NCI-H345 (cell line): ENCODE results near the gene CSTF1.

ENCODE experiments used
- DNase-seq: peaks from one replicate; lab custom pipeline; 2025; lab: John Stamatoyannopoulos, UW

The CSTF1 gene

DNA sequence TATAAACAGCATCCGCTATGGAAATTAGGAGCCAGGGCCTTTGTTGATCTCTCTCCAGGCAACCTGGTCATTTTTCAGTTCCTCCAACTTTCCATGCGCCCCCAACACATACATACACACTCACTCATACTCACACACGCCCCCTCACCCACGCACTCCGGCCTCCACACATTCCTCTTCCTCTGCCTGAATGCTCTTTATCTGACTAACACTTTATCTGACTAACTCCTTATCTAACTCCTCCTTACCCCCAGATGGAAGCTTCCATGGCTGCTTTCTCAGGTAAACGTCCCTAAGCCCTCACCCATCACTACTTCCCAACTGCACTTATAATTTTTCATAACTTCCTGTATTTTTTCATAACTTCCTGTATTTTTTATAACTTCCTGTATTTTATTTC lies 37.1 kb downstream of the CSTF1 start:
- DNase-seq, result no peak

- DNase-seq, result no peak
Measured at GRCh38 chr20:56429941-56430340, 37.5 kb downstream of the CSTF1 start.

DNA sequence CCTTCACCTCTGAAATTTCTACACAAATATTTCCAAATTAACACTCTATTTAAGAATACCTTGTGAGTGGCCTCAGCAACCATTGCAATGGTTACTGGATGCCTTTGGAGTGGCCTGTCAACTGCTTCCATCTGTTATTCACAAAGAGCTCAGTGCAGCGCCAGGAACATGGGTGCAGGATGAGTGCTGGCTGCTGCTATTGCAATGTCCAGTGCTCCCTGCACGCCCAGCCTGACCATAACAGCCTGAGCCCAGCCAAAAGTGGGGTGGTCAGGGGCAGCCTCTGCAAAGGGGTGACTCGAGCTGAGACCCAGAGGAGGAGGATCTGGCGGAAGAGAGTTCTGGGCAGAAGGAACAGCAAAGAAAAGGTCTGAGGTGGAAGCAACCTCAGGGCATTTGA lies 38.0 kb downstream of the CSTF1 start:
- no peak for DNase-seq

- no peak for DNase-seq
Measured at GRCh38 chr20:56430957-56431356, 38.5 kb downstream of the CSTF1 start.

- no peak for DNase-seq
Measured at GRCh38 chr20:56431471-56431870, 39.0 kb downstream of the CSTF1 start.

GRCh38 chr20:56433221-56433879 lies 40.9 kb downstream of the CSTF1 start:
- DNase-seq, result no peak

DNA sequence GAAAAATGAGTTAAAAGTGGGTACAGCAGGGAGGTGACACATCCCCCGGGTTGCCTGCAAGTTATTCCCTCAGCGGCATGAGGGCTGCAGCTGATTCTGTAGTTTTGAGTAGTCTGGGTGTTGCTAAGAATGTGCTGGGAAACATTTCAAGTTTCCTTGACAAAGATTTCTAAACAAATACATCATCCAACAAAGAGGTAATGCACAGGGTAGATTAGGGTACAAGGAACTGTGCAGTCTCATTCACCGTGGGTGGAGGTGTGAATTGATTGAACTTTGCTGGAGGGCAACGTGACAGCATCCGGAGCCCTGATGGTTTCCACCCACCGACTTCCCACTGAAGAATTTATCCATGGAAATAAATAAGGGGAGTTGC lies 41.4 kb downstream of the CSTF1 start:
- DNase-seq, result no peak

- DNase-seq, result no peak
Measured at GRCh38 chr20:56437196-56437960, 44.9 kb downstream of the CSTF1 start.

DNA sequence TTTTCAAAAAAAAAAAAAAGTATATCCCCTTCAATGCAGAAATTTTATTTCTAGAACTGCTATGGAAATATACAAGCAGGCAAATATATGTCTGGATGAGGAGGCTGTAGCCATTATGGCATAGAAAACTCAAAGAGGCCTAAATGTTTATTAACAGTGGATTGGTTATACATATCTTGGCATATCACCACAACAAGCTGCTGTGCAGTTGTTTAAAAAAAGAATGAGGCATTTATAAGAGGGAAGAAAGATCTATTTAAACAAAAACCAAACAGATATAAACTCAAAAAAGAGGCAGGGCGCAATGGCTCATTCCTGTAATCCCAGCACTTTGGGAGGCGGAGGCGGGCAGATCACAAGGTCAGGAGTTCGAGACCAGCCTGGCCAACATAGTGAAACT lies 45.8 kb downstream of the CSTF1 start:
- DNase-seq, result no peak

DNA sequence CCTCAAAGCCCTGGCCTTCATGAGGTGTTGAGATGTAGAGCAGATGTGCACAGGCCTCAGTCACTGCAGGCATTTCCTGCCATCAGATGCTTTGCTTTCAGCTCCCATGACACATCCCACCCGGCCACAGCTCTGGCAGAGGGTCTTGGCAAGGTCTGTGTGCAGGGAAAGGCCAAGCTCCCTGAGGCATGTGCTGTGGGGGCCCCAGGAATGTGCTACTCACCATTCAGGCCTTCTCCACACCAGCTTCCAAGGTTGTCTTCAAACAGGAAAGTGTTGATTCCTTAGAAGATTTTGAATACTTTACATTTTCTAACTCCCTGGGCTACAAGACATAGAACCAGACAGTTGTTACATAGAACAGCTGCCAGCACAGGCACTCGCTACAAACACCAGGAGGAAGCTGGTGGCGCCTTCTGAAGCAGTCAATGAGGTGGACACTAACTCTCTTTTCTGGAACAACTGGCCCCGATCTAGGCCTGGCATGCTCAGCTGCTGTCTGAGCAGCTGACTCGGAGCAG lies 47.4 kb downstream of the CSTF1 start:
- DNase-seq, result no peak

DNA sequence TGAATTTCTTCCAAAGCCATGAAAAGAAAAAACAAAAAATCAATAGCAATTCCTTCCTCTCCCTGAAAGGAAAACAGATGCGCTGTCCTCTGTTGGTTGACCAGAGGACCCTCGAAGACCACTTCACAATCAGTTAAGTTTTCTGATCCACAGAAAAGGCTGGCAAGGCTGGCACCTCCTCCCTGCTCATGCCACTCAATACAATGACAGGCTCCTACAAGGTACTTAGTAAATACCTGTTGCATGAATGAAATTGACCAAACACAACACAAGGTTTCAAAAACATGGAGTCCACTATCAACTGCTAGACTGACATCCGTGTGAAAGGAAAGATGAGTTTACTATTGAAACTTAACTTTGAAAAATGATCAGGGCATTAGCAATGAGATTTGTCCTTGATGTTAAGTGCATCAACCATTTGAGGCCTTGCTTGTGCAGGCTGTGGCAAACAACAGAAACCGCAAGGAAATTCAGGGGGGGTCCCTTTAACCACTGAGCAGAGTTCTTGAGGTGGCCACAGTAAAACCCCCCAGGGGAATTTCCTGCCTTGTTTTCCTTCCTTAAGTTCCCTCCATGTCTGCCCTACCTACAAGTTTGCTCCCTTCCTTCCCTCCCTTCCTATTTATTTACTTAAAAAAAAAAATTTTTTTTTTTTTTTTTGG lies 48.0 kb downstream of the CSTF1 start:
- no peak for DNase-seq

DNA sequence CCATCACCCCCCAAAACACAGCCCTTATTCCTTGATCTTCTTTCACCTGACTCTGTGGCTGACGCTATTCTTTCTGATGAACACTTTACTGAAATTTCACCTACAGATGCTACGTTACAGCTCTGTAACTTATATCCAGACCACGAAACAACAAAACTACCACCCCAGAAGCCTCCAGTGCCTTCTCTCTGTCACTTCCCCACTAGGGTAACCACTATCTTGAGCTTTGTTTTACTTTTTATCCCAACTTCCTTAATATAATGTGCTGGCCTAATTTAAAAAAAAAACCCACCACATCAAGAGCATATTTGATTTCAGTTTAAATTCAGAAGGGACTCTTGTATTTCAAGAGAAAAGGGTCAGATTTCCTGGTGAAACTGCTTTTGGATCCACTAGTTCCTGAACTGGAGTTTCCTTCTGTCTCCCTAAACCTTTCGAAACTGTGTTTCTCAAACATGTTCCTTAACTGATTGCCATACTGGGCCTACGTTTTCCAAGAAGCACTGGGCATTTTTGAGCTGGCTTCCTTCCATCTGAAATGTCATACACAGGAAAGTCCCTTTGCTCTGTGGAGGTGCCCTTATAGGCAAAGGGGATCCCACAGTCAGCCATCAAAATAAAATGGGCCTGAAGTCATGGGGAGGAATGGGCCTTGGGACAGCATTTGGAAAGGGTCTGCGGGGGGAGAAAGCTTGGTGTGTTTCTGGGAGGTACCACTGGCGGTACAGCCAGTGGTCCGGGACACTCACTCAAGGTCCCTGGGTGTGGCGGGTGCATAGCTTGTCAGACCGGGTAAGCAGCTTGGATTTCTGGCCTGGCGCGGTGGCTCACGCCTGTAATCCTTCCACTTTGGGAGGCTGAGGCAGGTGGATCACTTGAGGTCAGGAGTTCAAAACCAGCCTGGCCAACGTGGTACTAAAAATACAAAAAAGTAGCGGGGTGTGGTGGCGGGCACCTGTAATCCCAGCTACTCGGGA lies 50.2 kb downstream of the CSTF1 start:
- no peak for DNase-seq

GRCh38 chr20:56443654-56444540 lies 51.5 kb downstream of the CSTF1 start:
- no peak for DNase-seq

DNA sequence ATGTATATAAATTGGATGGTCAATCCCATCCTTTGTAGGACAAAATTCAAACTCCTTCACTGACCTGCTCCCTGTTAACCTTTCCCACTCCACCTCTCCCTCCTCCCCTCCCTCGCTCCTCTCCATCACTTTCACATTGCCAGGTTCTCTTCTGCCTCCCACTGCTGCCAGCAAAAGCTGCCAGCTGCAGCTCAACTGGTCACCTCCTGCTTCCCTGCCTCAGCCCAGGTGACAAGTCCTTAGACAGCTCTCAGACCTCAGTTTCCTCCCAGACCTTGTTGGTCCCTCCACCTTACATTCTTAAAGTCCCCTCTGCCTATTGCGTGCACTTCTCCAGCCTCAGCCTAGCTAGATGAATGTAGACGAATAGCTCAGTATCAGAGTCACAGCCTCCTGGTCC lies 52.7 kb downstream of the CSTF1 start:
- DNase-seq, result no peak

- no peak for DNase-seq
Measured at GRCh38 chr20:56445540-56445939, 53.1 kb downstream of the CSTF1 start.

DNA sequence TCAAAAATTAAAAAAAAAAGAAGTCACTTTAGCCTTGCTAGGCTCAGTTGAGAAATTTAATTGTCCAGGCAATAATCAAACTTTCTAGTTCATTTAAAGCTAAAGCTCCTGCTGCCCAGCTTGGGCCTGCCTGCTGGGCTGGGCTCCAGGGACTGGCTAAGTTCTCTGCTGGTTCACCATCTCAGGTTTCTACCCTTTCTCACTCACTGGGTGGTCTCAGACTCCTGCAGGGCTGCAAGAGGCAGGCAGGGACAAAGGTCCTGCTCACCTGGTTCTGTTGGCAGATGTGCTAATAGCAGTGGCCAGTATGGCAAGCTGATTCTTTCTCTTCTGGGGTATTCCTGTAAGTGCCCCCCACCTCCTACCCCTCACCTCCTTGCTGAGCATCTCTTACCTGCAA lies 54.8 kb downstream of the CSTF1 start:
- no peak for DNase-seq

DNA sequence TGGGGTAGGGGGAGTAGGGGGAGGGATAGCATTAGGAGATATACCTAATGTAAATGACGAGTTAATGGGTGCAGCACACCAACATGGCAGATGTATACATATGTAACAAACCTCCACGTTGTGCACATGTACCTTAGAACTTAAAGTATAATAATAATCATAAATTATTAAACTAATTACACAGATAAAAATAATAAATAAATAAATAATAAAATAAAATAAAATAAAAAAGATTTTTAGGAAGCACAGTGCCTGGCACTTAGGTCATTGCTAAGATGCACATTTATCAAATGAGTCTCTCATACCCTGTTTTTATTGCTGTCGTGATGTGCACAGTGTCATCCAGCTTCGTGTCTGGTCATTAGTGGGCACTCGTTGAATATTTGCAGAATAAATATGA lies 57.0 kb downstream of the CSTF1 start:
- DNase-seq, result no peak

GRCh38 chr20:56451056-56451765 lies 58.8 kb downstream of the CSTF1 start:
- DNase-seq, result no peak

DNA sequence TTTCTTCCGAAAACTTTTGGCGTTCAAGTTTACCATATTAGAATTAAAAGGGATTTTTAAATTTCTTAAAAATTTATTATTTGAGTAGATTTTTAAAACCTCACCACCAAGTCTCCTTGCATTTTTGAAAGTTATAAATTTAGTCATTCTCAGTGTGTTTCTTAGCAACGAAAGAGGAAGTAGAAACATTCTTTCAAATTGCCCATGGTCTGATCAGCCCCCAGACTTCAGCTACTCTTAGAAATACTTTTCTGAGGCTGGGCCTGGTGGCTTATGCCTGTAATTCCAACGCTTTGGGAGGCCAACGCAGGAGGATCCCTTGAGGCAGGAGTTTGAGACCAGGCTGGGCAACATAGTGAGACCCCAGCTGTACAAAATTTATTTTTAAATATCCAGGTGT lies 60.9 kb downstream of the CSTF1 start:
- no peak for DNase-seq

DNA sequence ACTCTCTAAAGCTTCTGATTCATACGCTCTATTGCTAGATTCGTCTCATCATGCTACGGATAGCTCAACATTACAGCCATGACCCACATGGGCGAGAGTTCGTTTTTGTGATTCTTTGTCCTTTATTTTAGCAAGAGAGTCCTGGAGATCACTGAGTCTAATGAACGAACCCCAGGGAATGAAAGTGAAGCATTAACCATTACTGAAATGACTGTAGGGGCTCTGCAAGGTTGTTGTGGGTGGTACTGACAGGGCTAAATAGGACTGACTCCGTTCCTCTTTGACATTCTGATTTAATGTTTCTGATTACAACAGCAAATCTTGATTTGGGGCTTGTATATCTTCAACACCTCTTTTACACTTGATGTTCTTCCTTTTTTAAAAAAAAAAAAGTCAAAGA lies 62.3 kb downstream of the CSTF1 start:
- DNase-seq, result no peak
